HepG2 (cell line): ENCODE data around the gene TMEM107. TPM values are rescaled to one million over a fixed set of nuclear protein-coding genes. Genes with fewer than 3 reads are reported as not detected.

ENCODE experiments used
- CBFB ChIP-seq: sonication (generic); formaldehyde crosslinking; IDR thresholded peaks from 2 replicates; pipeline ENCODE4 v1.4.0; 2020; ENCODE audit warnings: missing genetic modification reagents
- HNF4G ChIP-seq, 2 experiments: sonication (generic) in 1 of 2; formaldehyde crosslinking in 1 of 2; IDR thresholded peaks; 2 replicates each; pipeline versions ENCODE4 v1.4.0 to v1.6.1; 2011 to 2020; ENCODE audit warnings: borderline replicate concordance in 2 of 2, low read depth in 2 of 2, mild to moderate bottlenecking in 2 of 2, low read length in 1 of 2, missing genetic modification reagents in 1 of 2, moderate library complexity in 1 of 2
- MXD4 ChIP-seq: IDR thresholded peaks from 2 replicates; pipeline ENCODE4 v1.6.1; 2016; ENCODE audit warnings: mild to moderate bottlenecking, missing biosample characterization, missing genetic modification reagents
- PATZ1 ChIP-seq: sonication (generic); formaldehyde crosslinking; IDR thresholded peaks from 2 replicates; pipeline ENCODE4 v1.4.0; 2020; ENCODE audit warnings: missing genetic modification reagents
- PREB ChIP-seq: sonication (generic); formaldehyde crosslinking; IDR thresholded peaks from 2 replicates; pipeline ENCODE4 v1.4.0; 2020; ENCODE audit warnings: missing genetic modification reagents
- RARA ChIP-seq: IDR thresholded peaks from 2 replicates; pipeline ENCODE4 v1.6.1; 2016; ENCODE audit warnings: missing genetic modification reagents, missing compliant biosample characterization
- SAFB2 ChIP-seq: sonication (generic); formaldehyde crosslinking; IDR thresholded peaks from 2 replicates; pipeline ENCODE4 v1.5.1; 2020; ENCODE audit warnings: missing genetic modification reagents, low read depth, mild to moderate bottlenecking, borderline replicate concordance
- SETDB1 ChIP-seq: sonication (generic); formaldehyde crosslinking; IDR thresholded peaks from 2 replicates; pipeline ENCODE4 v1.5.1; 2020; ENCODE audit warnings: missing genetic modification reagents, mild to moderate bottlenecking, borderline replicate concordance
- TFDP1 ChIP-seq: IDR thresholded peaks from 2 replicates; pipeline ENCODE4 v1.6.1; 2016; ENCODE audit warnings: missing compliant biosample characterization, missing genetic modification reagents, borderline replicate concordance
- YY1 ChIP-seq: IDR thresholded peaks from 2 replicates; pipeline ENCODE4 v1.6.1; 2011; ENCODE audit warnings: low read length, low read depth, moderate library complexity, mild to moderate bottlenecking; ENCODE audit not compliant: insufficient read depth, insufficient replicate concordance
- ZBTB7B ChIP-seq: sonication (generic); formaldehyde crosslinking; IDR thresholded peaks from 2 replicates; pipeline ENCODE4 v1.4.0; 2020; ENCODE audit warnings: missing genetic modification reagents
- ZNF12 ChIP-seq: sonication (generic); formaldehyde crosslinking; IDR thresholded peaks from 2 replicates; pipeline ENCODE4 v1.5.0; 2020; ENCODE audit warnings: missing genetic modification reagents
- ZNF136 ChIP-seq: sonication (generic); formaldehyde crosslinking; IDR thresholded peaks from 2 replicates; pipeline ENCODE4 v1.8.1; 2022; ENCODE audit warnings: low read depth, mild to moderate bottlenecking, moderate library complexity, missing genetic modification reagents
- ZNF335 ChIP-seq: sonication (generic); formaldehyde crosslinking; IDR thresholded peaks from 2 replicates; pipeline ENCODE4 v1.4.0; 2020; ENCODE audit warnings: missing genetic modification reagents
- ZNF33B ChIP-seq: sonication (generic); formaldehyde crosslinking; IDR thresholded peaks from 2 replicates; pipeline ENCODE4 v1.5.1; 2020; ENCODE audit warnings: mild to moderate bottlenecking, missing genetic modification reagents
- ZNF510 ChIP-seq: sonication (generic); formaldehyde crosslinking; IDR thresholded peaks from 2 replicates; pipeline ENCODE4 v1.4.0; 2020; ENCODE audit warnings: low read depth, mild to moderate bottlenecking, missing genetic modification reagents
- polyA plus RNA-seq, 8 experiments: library from polyadenylated mRNA; depleted of rRNA in 3 of 8; stranded (reverse) in 7 of 8; unstranded in 1 of 8; fragments of >200 nt; fragmentation: Illumina TruSeq in 4 of 8; extraction: Trizol in 4 of 8; gene quantifications; 2 replicates each; pipeline versions ENCODE4 v1.2.1 to v1.2.3, GENCODE V29; 2011 to 2016; ENCODE audit warnings: low read depth in 4 of 8, missing spikeins in 1 of 8, mixed read lengths in 1 of 8; ENCODE audit not compliant: insufficient read depth in 1 of 8
- total RNA-seq, 5 experiments: library from RNA; depleted of rRNA; stranded (reverse); fragments of >200 nt; fragmentation: Illumina TruSeq; extraction: Trizol; gene quantifications; 2 replicates each; pipeline ENCODE4 v1.2.3, GENCODE V29; 2016; ENCODE audit warnings: low read depth in 1 of 5

TMEM107 gene
- total and polyA plus RNA-seq, 2 of the 13 experiments (the other 11 are each of a cell fraction or from before 2014, with no cell fraction given): 7.2 to 15.3 TPM

GRCh38 chr17:8187517-8188262, 11.5 kb upstream of the TMEM107 start (continued):
- TF ChIP-seq CBFB (CRISPR knock-in tag) (peak; percentile 62; the same call in 1 of the 2 replicates), YY1 (peak; percentile 32), SAFB2 (CRISPR knock-in tag) (no peak), PREB (CRISPR knock-in tag) (no peak), ZNF33B (CRISPR knock-in tag) (no peak), ZNF12 (CRISPR knock-in tag) (peak; percentile 4; the same call in 1 of the 2 replicates), MXD4 (CRISPR knock-in tag) (no peak; the same call in 1 of the 2 replicates), HNF4G (IDR thresholded peaks at IDR 0.05; ENCODE audit: borderline replicate concordance, low read depth, low read length) (0 out of 2 replicates have a peak, but pooled peaks have one; percentile 11), HNF4G (CRISPR knock-in tag; IDR thresholded peaks at IDR 0.05; ENCODE audit: borderline replicate concordance, low read depth) (peak; percentile 57; the same call in 1 of the 2 replicates), RARA (CRISPR knock-in tag) (peak; percentile 32; the same call in 1 of the 2 replicates), ZNF136 (CRISPR knock-in tag) (no peak), TFDP1 (CRISPR knock-in tag) (peak; percentile 87), SETDB1 (CRISPR knock-in tag) (no peak), PATZ1 (CRISPR knock-in tag) (no peak), ZBTB7B (no peak), ZNF335 (CRISPR knock-in tag) (peak; percentile 69; the same call in 1 of the 2 replicates), ZNF510 (CRISPR knock-in tag) (no peak)
